Left lung (tissue), 10 donors: ENCODE measurements around the gene ROM1. TPM values are rescaled to one million over a fixed set of nuclear protein-coding genes. Genes with fewer than 3 reads are reported as not detected.

ENCODE experiments used
- ATAC-seq: fragments of 200-7000 bp; cut with Tn5 transposase; one replicate; pipeline ENCODE4 v1.9.1; 2020; ENCODE audit warnings: moderate library complexity
- DNase-seq, 4 donors: peaks; one replicate each; pipeline ENCODE4 v3.0.0-alpha.2; 2013 to 2020
- H3K27ac ChIP-seq, 2 donors: fragments of 200-600 bp; sonication (generic) in 1 of 2; one replicate each; pipeline versions ENCODE4 v1.5.0 to v1.8.0; 2020 to 2021
- H3K27me3 ChIP-seq, 2 donors: fragments of 200-600 bp; sonication (generic) in 1 of 2; one replicate each; pipeline versions ENCODE4 v1.5.0 to v1.8.0; 2020 to 2021
- H3K36me3 ChIP-seq, 2 donors: fragments of 200-600 bp; sonication (generic) in 1 of 2; one replicate each; pipeline versions ENCODE4 v1.5.0 to v1.8.0; 2020 to 2021
- H3K4me1 ChIP-seq, 2 donors: fragments of 200-600 bp; one replicate each; pipeline ENCODE4 v1.8.0; 2021
- H3K4me3 ChIP-seq, 2 donors: fragments of 200-600 bp; sonication (generic) in 1 of 2; one replicate each; pipeline versions ENCODE4 v1.5.0 to v1.8.0; 2020 to 2021; ENCODE audit warnings: mild to moderate bottlenecking in 1 of 2
- H3K9me3 ChIP-seq, 2 donors: fragments of 200-600 bp; sonication (generic) in 1 of 2; one replicate each; pipeline versions ENCODE4 v1.5.0 to v1.8.0; 2020 to 2021
- intact Hi-C, 2 donors: fragments of 100-400 bp; cut with DNase I; formaldehyde crosslinking; loops; one replicate each; pipeline versions ENCODE4 v1.11.2 to v1.14.2; 2022
- polyA plus RNA-seq, 6 donors: library from polyadenylated mRNA; unstranded; fragments of 120-200 nt; gene quantifications; one replicate each; pipeline ENCODE4 v1.2.1, GENCODE V29; 2013; ENCODE audit not compliant: insufficient read length in 6 of 6
- total RNA-seq, 2 donors: library from RNA; stranded (reverse); fragmentation: NEBNext Ultra II Directional; extraction: Animal tissue kit (Norgen Biotek cat#: 25700); gene quantifications; one replicate each; pipeline ENCODE4 v1.2.1, GENCODE V29; 2021
- TF ChIP-seq, protein P1 (sequence below), 2 donors: fragments of 200-600 bp; sonication (generic) in 1 of 2; IDR thresholded peaks; one replicate each; pipeline versions ENCODE4 v1.5.0 to v1.8.0; 2021; ENCODE audit warnings: antibody characterized with exemption in 2 of 2
- donor health status: DM: no; HTN: yes; CAD: no.
- donor health status: DM: no; HTN: no; CAD: no.

ROM1 gene
- total and polyA plus RNA-seq, 8 donors = 3.4 to 6.5 (median 5.5) TPM

DNA sequence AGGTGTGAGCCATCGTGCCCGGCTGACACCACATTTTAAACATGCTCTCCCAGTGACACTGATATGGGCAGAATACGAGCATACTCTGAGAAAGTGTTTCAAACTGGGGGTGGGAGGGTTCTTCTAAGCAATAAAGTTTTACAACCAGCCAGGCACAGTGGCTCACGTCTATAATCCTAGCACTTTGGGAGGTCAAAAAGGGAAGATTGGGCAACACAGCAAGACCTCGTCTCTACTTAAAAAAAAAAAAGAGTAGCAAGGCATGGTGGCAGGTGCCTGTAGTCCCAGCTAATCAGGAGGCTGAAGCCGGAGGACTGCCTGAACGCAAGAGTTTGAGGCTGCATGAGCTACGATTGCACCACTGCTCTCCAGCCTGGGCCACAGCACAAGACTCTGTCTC lies 31.2 kb downstream of the ROM1 start:
- TF ChIP-seq, protein P1, sequence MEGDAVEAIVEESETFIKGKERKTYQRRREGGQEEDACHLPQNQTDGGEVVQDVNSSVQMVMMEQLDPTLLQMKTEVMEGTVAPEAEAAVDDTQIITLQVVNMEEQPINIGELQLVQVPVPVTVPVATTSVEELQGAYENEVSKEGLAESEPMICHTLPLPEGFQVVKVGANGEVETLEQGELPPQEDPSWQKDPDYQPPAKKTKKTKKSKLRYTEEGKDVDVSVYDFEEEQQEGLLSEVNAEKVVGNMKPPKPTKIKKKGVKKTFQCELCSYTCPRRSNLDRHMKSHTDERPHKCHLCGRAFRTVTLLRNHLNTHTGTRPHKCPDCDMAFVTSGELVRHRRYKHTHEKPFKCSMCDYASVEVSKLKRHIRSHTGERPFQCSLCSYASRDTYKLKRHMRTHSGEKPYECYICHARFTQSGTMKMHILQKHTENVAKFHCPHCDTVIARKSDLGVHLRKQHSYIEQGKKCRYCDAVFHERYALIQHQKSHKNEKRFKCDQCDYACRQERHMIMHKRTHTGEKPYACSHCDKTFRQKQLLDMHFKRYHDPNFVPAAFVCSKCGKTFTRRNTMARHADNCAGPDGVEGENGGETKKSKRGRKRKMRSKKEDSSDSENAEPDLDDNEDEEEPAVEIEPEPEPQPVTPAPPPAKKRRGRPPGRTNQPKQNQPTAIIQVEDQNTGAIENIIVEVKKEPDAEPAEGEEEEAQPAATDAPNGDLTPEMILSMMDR (IDR thresholded peaks at IDR 0.05) = no peak
- Histone ChIP-seq H3K27ac (no peak overlapping the region), H3K27me3 (no peaks in the 10 kb centered on the region), H3K36me3 (peaks cover 0 to 37% of the 10 kb centered on the region in 2 donors), H3K4me1 (peaks cover 16 to 34% of the 10 kb centered on the region in 2 donors), H3K4me3 (no peak overlapping the region), H3K9me3 (no peaks in the 10 kb centered on the region)
- intact Hi-C loops = no loop called here
- DNase-seq = no peak
- ATAC-seq = no peak

DNA sequence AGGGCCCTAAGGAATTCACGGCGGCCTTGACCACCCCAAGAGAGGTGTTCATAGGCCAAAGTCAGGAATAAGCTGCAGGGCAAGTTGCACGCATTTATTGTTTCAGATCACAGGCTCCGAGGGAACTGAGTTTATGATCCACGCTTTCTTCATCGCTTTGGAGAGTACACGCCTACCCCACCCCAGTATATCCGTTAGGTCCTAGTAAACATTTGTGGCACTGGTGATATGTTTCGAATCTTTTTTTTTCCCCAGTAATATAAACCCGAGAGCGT lies 32.6 kb downstream of the ROM1 start:
- Histone ChIP-seq H3K27me3 (no peaks in the 10 kb centered on the region), H3K4me3 (peak overlapping the region; percentile 94 to 100), H3K27ac (peak overlapping the region; percentile 83 to 91), H3K36me3 (peaks cover 0 to 46% of the 10 kb centered on the region in 2 donors), H3K4me1 (peaks cover 16 to 29% of the 10 kb centered on the region in 2 donors), H3K9me3 (no peaks in the 10 kb centered on the region)
- ATAC-seq = no peak
- TF ChIP-seq, protein P1 (IDR thresholded peaks at IDR 0.05) = no peak
- no peak for DNase-seq
- intact Hi-C loops = no loop called here

DNA sequence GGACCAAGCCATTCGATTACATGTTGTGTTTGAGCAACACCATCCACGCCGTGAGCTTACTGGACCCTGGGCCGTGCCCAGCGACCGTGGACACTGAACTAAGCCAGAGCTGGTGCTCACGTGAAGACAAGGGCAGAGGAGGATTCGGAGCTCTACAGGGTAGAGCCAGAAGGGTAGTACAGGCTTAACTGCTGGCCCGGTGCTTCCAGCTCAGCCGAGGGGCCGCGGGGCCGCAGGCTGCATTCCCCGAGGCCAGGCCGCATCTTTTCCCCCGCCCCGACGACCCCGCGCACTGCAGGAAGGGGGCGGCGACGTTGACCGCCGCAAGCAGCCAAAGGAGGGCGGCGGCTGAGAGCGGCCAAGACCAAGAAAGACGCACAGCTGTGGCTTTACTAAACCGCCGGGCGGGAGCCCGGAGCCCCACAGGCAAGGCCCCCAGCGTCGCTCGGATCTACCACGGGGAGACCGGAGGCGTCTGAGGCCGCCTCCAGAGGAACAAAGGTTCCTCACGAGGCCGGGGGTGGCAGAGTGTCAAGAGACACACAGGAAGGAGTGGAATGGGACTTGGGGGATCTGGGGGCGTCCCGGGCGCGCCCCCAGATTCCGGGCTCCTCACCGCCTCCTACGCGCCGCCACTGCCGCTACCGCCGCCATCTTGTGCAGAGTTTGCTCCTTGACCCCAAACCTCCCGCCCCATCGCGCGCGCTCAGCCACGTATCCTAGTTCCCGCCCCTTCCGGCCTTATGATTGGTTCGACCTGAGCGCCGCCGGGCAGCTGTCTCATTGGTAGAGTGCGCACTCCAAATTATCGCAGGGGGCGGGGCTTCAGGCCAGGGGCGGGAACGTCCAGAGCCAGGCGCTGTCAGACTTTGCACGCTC lies 33.1 kb downstream of the ROM1 start, which contains the start of gene GANAB:
GANAB (minus strand) TSS at position 668 of the 879 bp plus-strand sequence; CDS start at position 654, 14 bp downstream.
- DNase-seq (peak; percentile 97 to 99 (median 98)), ATAC-seq (peak; percentile 99)
- Histone ChIP-seq H3K36me3 (peaks cover 0 to 46% of the 10 kb centered on the region in 2 donors), H3K27ac (peak within 1 kb of the TSS; percentile 83 to 91), H3K4me3 (peak within 1 kb of the TSS; percentile 94 to 100), H3K9me3 (no peaks in the 10 kb centered on the region), H3K27me3 (no peaks in the 10 kb centered on the region), H3K4me1 (peaks cover 16 to 31% of the 10 kb centered on the region in 2 donors)
- TF ChIP-seq, protein P1 (IDR thresholded peaks at IDR 0.05) = no peak
- intact Hi-C loops = no loop called here

DNA sequence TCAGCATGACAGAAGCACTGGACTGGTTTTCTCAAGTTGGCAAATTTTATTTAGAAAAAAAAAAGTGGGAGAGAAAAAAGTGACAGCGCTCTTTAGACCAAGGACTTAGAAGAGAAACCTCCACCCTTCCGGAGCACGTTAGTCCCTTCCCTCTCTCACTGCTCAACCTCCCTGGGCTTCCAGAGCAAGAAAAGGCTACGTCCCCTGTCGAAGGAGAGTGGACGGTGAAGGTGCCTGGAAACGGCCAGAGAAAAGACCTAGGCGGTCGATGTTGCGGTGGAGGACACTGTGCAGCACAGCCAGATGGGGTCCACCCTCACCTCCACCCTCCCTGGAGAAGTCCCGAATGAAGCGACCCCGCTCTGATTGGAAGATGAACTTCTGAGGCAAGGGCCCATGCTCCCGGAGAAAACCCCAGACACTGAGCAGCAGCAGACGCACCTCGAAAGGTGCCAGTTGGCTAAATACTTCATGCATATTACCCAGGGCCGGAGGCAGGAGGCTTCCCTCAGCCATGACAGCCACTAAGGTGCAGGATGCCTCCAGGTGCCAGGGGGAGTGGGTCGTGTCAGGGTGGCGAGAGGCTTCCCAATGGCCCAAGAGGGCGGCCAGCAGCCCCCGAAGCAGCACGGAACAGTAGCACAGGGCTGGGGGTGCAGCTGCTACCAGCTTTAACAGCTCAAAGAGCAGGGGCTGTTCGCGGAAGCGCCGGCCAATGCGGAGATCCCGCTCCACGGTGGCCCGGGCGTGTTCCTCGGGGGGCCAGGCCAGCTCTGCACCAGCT lies 34.0 kb downstream of the ROM1 start:
- H3K27ac ChIP-seq = peak overlapping the region in 1 of 2 donors; percentile 91
- ATAC-seq (peak; percentile 1), DNase-seq (peak in 1 of 4 donors; percentile 78)
- intact Hi-C loops = no loop called here
- H3K4me1 ChIP-seq = peaks cover 19 to 40% of the 10 kb centered on the region in 2 donors
- peak overlapping the region in 1 of 2 donors; percentile 100 for H3K4me3 ChIP-seq
- H3K27me3 ChIP-seq = no peaks in the 10 kb centered on the region
- TF ChIP-seq, protein P1 (IDR thresholded peaks at IDR 0.05) = no peak
- peaks cover 0 to 46% of the 10 kb centered on the region in 2 donors for H3K36me3 ChIP-seq
- no peaks in the 10 kb centered on the region for H3K9me3 ChIP-seq

DNA sequence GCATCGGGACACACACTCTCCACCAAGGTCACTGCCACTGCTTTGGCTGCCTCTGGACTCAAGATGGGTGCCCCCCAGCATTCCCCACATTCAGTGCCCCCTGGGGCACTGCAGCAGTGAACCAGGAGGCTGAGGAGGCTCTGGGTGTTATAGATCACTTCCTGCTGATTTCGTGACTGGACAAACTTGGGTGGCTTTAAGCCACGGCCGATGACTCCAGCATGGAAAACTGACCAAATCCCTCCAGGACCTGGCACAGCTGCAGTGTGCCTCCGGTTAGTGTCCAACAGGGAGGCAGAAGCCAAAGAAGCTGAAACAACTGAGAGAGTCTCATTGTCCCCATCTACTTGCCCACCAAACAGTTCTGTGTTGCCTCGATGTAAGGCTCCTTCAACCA lies 34.5 kb downstream of the ROM1 start:
- intact Hi-C loops = no loop called here
- H3K36me3 ChIP-seq = peaks cover 0 to 43% of the 10 kb centered on the region in 2 donors
- no peaks in the 10 kb centered on the region for H3K27me3 ChIP-seq
- H3K27ac ChIP-seq = no peak overlapping the region
- DNase-seq = no peak
- no peaks in the 10 kb centered on the region for H3K9me3 ChIP-seq
- H3K4me3 ChIP-seq = no peak overlapping the region
- no peak for ATAC-seq
- TF ChIP-seq, protein P1 (IDR thresholded peaks at IDR 0.05) = no peak
- H3K4me1 ChIP-seq = peaks cover 20 to 46% of the 10 kb centered on the region in 2 donors
